WTC11 (cell line): ENCODE measurements around the gene TUBA3C. TPM values are rescaled to one million over a fixed set of nuclear protein-coding genes. Genes with fewer than 3 reads are reported as not detected.

Experiments
- ATAC-seq: fragments of 200-7000 bp; cut with Tn5 transposase; 2 replicates; pipeline ENCODE4 v1.10.0; 2021; ENCODE audit warnings: mild to moderate bottlenecking, moderate library complexity
- CTCF ChIA-PET: fragments of 300-600 bp; sonication (Branson Sonifier 250); formaldehyde crosslinking; loops from one replicate; lab custom pipeline; 2021; ENCODE audit warnings: antibody characterized with exemption; lab: Charles Lee
- POLR2A ChIA-PET: fragments of 350-600 bp; sonication (Branson Sonifier 250); formaldehyde crosslinking; loops from one replicate; lab custom pipeline; 2021; ENCODE audit warnings: antibody characterized with exemption; lab: Charles Lee
- DNase-seq: peaks from one replicate; pipeline ENCODE4 v3.0.0; 2021; ENCODE audit warnings: low spot score
- H3K27ac Mint-ChIP-seq: 2 replicates; pipeline ENCODE4 v1.8.0; 2021; ENCODE audit warnings: mixed read lengths
- H3K27me3 Mint-ChIP-seq: 2 replicates; pipeline ENCODE4 v1.8.0; 2021; ENCODE audit warnings: low read depth, mild to moderate bottlenecking, moderate library complexity, mixed read lengths
- H3K36me3 Mint-ChIP-seq: 2 replicates; pipeline ENCODE4 v1.8.0; 2021; ENCODE audit warnings: mixed read lengths
- H3K4me1 Mint-ChIP-seq: 2 replicates; pipeline ENCODE4 v1.8.0; 2022; ENCODE audit warnings: mixed read lengths
- H3K4me3 Mint-ChIP-seq: 2 replicates; pipeline ENCODE4 v1.8.0; 2021; ENCODE audit warnings: mild to moderate bottlenecking, moderate library complexity, mixed read lengths
- H3K9me3 Mint-ChIP-seq: 2 replicates; pipeline ENCODE4 v1.8.0; 2021; ENCODE audit warnings: mixed read lengths
- ELF4 ChIP-seq: sonication (generic); formaldehyde crosslinking; IDR thresholded peaks from 2 replicates; pipeline ENCODE4 v1.8.1; 2022; ENCODE audit warnings: low read depth, mild to moderate bottlenecking, moderate library complexity, missing genetic modification reagents
- GABPB1 ChIP-seq: sonication (generic); formaldehyde crosslinking; IDR thresholded peaks from 2 replicates; pipeline ENCODE4 v1.8.1; 2023; ENCODE audit warnings: mild to moderate bottlenecking, missing genetic modification reagents
- NFATC4 ChIP-seq: fragments of 250-450 bp; sonication (Bioruptor Pico); IDR thresholded peaks from 2 replicates; pipeline ENCODE4 v1.9.0; 2021; ENCODE audit warnings: mild to moderate bottlenecking
- NFYB ChIP-seq: sonication (generic); formaldehyde crosslinking; conservative IDR thresholded peaks from 2 replicates; pipeline ENCODE4 v1.8.0; 2022; ENCODE audit warnings: low read depth, missing genetic modification reagents
- NR3C1 ChIP-seq: sonication (generic); formaldehyde crosslinking; conservative IDR thresholded peaks from 2 replicates; pipeline ENCODE4 v1.8.1; 2023; ENCODE audit warnings: low read depth, mild to moderate bottlenecking, missing genetic modification reagents
- OVOL2 ChIP-seq: fragments of 250-450 bp; sonication (Bioruptor Pico); IDR thresholded peaks from 2 replicates; pipeline ENCODE4 v1.9.0; 2021; ENCODE audit warnings: mild to moderate bottlenecking, borderline replicate concordance
- RELA ChIP-seq: sonication (generic); formaldehyde crosslinking; IDR thresholded peaks from 2 replicates; pipeline ENCODE4 v1.8.1; 2022; ENCODE audit warnings: missing genetic modification reagents, mild to moderate bottlenecking, borderline replicate concordance
- RORB ChIP-seq: fragments of 250-450 bp; sonication (Bioruptor Pico); IDR thresholded peaks from 2 replicates; pipeline ENCODE4 v1.9.0; 2021; ENCODE audit warnings: mild to moderate bottlenecking
- SMAD3 ChIP-seq: sonication (generic); formaldehyde crosslinking; IDR thresholded peaks from 2 replicates; pipeline ENCODE4 v1.8.0; 2022; ENCODE audit warnings: missing genetic modification reagents, mild to moderate bottlenecking, borderline replicate concordance
- TCF7 ChIP-seq: sonication (generic); formaldehyde crosslinking; IDR thresholded peaks from 2 replicates; pipeline ENCODE4 v1.8.0; 2022; ENCODE audit warnings: mild to moderate bottlenecking, low read depth, missing genetic modification reagents, moderate library complexity
- TEAD1 ChIP-seq: sonication (generic); formaldehyde crosslinking; IDR thresholded peaks from 2 replicates; pipeline ENCODE4 v1.8.0; 2022; ENCODE audit warnings: mild to moderate bottlenecking, missing genetic modification reagents
- ZBTB21 ChIP-seq: sonication (generic); formaldehyde crosslinking; IDR thresholded peaks from 2 replicates; pipeline ENCODE4 v1.8.1; 2023; ENCODE audit warnings: mild to moderate bottlenecking, missing genetic modification reagents, borderline replicate concordance
- ZNF263 ChIP-seq: sonication (generic); formaldehyde crosslinking; IDR thresholded peaks from 2 replicates; pipeline ENCODE4 v1.8.1; 2022; ENCODE audit warnings: low read depth, mild to moderate bottlenecking, moderate library complexity, missing genetic modification reagents
- ZNF396 ChIP-seq: fragments of 250-450 bp; sonication (Bioruptor Pico); IDR thresholded peaks from 2 replicates; pipeline ENCODE4 v1.8.0; 2021; ENCODE audit warnings: mild to moderate bottlenecking, moderate library complexity, borderline replicate concordance
- total RNA-seq: library from RNA; stranded (reverse); gene quantifications from 3 replicates; pipeline ENCODE4 v1.2.3, GENCODE V29; 2021
- TF ChIP-seq, protein P1 (sequence below): sonication (generic); formaldehyde crosslinking; conservative IDR thresholded peaks from 2 replicates; pipeline ENCODE4 v1.8.1; 2022; ENCODE audit warnings: mild to moderate bottlenecking, missing genetic modification reagents
- TF ChIP-seq, protein P2 (sequence below): fragments of 250-450 bp; sonication (Bioruptor Pico); conservative IDR thresholded peaks from 2 replicates; pipeline ENCODE4 v1.9.0; 2021; ENCODE audit warnings: mild to moderate bottlenecking
- TF ChIP-seq, protein P3 (sequence below): sonication (generic); formaldehyde crosslinking; IDR thresholded peaks from 2 replicates; pipeline ENCODE4 v1.8.0; 2023; ENCODE audit warnings: missing genetic modification reagents, mild to moderate bottlenecking, borderline replicate concordance
- TF ChIP-seq, protein P4 (sequence below): fragments of 250-450 bp; sonication (Bioruptor Pico); IDR thresholded peaks from 2 replicates; pipeline ENCODE4 v1.9.0; 2021; ENCODE audit warnings: moderate library complexity, mild to moderate bottlenecking, inconsistent platforms, borderline replicate concordance
- TF ChIP-seq, protein P5 (sequence below): sonication (generic); formaldehyde crosslinking; IDR thresholded peaks from 2 replicates; pipeline ENCODE4 v1.8.1; 2022; ENCODE audit warnings: low read depth, missing genetic modification reagents, borderline replicate concordance
- TF ChIP-seq, protein P6 (sequence below): fragments of 250-450 bp; sonication (Bioruptor Pico); IDR thresholded peaks from 2 replicates; pipeline ENCODE4 v1.9.0; 2021; ENCODE audit warnings: mild to moderate bottlenecking, borderline replicate concordance

TUBA3C gene
- total RNA-seq, 1 experiment from 2014 or later: not detected

DNA sequence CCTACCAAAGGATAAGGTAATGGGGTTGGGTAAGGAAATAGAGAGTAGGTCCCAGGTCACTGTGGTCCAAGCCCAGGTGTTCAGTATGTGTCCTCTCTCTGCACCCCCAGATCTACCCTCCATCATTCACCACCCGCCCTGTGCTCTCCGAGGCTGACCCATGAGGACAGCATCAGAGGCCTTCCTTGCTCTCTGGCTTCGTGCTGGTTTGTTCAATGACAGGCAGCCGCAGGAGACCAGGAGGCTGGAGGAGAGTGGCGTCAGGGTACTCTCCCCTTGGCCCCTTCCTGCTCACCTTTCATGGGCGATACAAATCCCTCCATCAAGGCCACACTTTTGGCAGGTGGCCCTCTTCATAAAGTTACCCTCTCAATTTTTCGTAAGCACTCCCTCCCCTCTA lies 1.7 kb downstream of the TUBA3C start:
- H3K9me3 Mint-ChIP-seq: peaks cover 62% of the 10 kb centered on the region
- H3K36me3 Mint-ChIP-seq: peaks cover 65% of the 10 kb centered on the region
- peaks cover 7% of the 10 kb centered on the region for H3K27me3 Mint-ChIP-seq
- CTCF ChIA-PET: no interaction called here
- TF ChIP-seq, protein P1, sequence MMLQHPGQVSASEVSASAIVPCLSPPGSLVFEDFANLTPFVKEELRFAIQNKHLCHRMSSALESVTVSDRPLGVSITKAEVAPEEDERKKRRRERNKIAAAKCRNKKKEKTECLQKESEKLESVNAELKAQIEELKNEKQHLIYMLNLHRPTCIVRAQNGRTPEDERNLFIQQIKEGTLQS (CRISPR knock-in tag): no peak
- TF ChIP-seq GABPB1 (CRISPR knock-in tag) (no peak), ZNF263 (CRISPR knock-in tag) (no peak), NFYB (CRISPR knock-in tag) (no peak), ZBTB21 (CRISPR knock-in tag) (no peak), OVOL2 (CRISPR knock-in tag) (no peak), TCF7 (CRISPR knock-in tag) (no peak), TEAD1 (CRISPR knock-in tag) (no peak), SMAD3 (CRISPR knock-in tag) (no peak), ELF4 (CRISPR knock-in tag) (no peak), ZNF396 (CRISPR knock-in tag) (no peak), RORB (no peak), NR3C1 (CRISPR knock-in tag) (no peak)
- TF ChIP-seq, protein P2, sequence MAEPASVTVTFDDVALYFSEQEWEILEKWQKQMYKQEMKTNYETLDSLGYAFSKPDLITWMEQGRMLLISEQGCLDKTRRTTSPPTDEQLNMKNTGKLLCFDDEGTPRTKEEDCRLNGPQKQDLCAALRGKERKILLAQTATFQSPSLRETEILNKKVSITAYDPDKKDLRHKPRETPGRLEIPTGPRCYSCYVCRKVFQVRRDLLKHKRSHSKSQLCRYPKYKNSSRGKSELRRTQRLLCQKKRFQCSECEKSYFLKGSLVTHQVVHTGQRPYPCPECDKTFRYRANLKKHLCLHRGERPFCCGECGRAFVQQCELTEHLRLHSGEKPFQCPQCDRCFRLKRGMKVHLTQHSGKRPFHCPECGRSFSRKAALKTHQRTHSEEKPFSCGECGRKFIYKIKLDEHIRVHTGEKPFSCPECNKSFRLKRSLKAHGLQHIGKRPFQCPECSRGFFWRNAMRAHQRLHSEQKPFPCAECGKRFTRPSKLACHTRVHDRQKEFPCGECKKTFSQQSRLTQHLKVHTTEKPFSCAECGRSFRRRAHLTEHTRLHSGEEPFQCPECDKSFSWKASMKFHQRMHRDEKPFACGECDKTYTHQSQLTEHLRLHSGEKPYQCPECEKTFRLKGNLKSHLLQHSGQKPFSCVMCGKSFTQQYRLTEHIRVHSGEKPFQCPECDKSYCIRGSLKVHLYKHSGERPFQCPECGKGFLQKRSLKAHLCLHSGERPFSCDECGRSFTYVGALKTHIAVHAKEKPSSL (CRISPR knock-in tag): no peak
- TF ChIP-seq, protein P3, sequence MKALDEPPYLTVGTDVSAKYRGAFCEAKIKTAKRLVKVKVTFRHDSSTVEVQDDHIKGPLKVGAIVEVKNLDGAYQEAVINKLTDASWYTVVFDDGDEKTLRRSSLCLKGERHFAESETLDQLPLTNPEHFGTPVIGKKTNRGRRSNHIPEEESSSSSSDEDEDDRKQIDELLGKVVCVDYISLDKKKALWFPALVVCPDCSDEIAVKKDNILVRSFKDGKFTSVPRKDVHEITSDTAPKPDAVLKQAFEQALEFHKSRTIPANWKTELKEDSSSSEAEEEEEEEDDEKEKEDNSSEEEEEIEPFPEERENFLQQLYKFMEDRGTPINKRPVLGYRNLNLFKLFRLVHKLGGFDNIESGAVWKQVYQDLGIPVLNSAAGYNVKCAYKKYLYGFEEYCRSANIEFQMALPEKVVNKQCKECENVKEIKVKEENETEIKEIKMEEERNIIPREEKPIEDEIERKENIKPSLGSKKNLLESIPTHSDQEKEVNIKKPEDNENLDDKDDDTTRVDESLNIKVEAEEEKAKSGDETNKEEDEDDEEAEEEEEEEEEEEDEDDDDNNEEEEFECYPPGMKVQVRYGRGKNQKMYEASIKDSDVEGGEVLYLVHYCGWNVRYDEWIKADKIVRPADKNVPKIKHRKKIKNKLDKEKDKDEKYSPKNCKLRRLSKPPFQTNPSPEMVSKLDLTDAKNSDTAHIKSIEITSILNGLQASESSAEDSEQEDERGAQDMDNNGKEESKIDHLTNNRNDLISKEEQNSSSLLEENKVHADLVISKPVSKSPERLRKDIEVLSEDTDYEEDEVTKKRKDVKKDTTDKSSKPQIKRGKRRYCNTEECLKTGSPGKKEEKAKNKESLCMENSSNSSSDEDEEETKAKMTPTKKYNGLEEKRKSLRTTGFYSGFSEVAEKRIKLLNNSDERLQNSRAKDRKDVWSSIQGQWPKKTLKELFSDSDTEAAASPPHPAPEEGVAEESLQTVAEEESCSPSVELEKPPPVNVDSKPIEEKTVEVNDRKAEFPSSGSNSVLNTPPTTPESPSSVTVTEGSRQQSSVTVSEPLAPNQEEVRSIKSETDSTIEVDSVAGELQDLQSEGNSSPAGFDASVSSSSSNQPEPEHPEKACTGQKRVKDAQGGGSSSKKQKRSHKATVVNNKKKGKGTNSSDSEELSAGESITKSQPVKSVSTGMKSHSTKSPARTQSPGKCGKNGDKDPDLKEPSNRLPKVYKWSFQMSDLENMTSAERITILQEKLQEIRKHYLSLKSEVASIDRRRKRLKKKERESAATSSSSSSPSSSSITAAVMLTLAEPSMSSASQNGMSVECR (CRISPR knock-in tag): no peak
- TF ChIP-seq, protein P4, sequence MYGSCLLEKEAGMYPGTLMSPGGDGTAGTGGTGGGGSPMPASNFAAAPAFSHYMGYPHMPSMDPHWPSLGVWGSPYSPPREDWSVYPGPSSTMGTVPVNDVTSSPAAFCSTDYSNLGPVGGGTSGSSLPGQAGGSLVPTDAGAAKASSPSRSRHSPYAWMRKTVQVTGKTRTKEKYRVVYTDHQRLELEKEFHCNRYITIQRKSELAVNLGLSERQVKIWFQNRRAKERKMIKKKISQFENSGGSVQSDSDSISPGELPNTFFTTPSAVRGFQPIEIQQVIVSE (CRISPR knock-in tag): no peak
- TF ChIP-seq, all 79 proteins: peak for 0
- H3K4me1 Mint-ChIP-seq: no peaks in the 10 kb centered on the region
- H3K4me3 Mint-ChIP-seq: no peak overlapping the region
- DNase-seq: no peak
- ATAC-seq: no peak
- POLR2A ChIA-PET: no interaction called here
- no peak overlapping the region for H3K27ac Mint-ChIP-seq

DNA sequence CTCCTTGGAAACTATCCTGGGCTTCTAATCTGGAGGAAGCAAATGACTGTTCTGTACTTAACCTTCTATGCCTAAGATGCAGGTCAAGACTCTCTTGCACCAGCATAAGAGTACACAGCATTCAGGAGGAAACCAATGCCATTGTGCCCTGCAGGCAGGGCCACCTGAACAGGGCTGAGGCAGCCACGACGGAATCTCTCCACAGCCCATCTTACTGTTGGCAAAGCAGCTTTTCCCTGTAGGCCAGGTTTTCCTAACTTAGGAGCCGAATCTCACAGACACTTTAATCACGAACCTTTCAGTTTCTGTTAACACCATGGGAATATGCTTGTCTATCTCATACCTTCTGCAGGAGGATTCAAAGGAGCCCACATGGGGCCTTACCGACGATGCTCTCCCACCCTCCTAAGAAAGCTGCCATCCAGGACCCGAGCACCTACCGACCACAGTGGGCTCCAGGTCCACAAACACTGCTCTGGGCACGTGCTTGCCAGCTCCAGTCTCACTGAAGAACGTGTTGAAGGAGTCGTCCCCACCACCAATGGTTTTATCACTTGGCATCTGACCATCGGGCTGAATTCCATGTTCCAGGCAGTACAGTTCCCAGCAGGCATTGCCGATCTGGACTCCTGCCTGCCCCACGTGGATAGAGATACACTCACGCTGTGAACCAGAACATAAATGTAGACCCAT lies 2.6 kb downstream of the TUBA3C start:
- CTCF ChIA-PET: no interaction called here
- ATAC-seq (no peak), DNase-seq (no peak)
- no peaks in the 10 kb centered on the region for H3K4me1 Mint-ChIP-seq
- H3K9me3 Mint-ChIP-seq: peaks cover 55% of the 10 kb centered on the region
- peaks cover 65% of the 10 kb centered on the region for H3K36me3 Mint-ChIP-seq
- no peak overlapping the region for H3K4me3 Mint-ChIP-seq
- POLR2A ChIA-PET: no interaction called here
- H3K27me3 Mint-ChIP-seq: peaks cover 8% of the 10 kb centered on the region
- no peak overlapping the region for H3K27ac Mint-ChIP-seq
- TF ChIP-seq, protein P5, sequence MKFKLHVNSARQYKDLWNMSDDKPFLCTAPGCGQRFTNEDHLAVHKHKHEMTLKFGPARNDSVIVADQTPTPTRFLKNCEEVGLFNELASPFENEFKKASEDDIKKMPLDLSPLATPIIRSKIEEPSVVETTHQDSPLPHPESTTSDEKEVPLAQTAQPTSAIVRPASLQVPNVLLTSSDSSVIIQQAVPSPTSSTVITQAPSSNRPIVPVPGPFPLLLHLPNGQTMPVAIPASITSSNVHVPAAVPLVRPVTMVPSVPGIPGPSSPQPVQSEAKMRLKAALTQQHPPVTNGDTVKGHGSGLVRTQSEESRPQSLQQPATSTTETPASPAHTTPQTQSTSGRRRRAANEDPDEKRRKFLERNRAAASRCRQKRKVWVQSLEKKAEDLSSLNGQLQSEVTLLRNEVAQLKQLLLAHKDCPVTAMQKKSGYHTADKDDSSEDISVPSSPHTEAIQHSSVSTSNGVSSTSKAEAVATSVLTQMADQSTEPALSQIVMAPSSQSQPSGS (CRISPR knock-in tag): no peak
- TF ChIP-seq RELA (no peak), NFATC4 (CRISPR knock-in tag) (no peak)
- TF ChIP-seq, protein P6, sequence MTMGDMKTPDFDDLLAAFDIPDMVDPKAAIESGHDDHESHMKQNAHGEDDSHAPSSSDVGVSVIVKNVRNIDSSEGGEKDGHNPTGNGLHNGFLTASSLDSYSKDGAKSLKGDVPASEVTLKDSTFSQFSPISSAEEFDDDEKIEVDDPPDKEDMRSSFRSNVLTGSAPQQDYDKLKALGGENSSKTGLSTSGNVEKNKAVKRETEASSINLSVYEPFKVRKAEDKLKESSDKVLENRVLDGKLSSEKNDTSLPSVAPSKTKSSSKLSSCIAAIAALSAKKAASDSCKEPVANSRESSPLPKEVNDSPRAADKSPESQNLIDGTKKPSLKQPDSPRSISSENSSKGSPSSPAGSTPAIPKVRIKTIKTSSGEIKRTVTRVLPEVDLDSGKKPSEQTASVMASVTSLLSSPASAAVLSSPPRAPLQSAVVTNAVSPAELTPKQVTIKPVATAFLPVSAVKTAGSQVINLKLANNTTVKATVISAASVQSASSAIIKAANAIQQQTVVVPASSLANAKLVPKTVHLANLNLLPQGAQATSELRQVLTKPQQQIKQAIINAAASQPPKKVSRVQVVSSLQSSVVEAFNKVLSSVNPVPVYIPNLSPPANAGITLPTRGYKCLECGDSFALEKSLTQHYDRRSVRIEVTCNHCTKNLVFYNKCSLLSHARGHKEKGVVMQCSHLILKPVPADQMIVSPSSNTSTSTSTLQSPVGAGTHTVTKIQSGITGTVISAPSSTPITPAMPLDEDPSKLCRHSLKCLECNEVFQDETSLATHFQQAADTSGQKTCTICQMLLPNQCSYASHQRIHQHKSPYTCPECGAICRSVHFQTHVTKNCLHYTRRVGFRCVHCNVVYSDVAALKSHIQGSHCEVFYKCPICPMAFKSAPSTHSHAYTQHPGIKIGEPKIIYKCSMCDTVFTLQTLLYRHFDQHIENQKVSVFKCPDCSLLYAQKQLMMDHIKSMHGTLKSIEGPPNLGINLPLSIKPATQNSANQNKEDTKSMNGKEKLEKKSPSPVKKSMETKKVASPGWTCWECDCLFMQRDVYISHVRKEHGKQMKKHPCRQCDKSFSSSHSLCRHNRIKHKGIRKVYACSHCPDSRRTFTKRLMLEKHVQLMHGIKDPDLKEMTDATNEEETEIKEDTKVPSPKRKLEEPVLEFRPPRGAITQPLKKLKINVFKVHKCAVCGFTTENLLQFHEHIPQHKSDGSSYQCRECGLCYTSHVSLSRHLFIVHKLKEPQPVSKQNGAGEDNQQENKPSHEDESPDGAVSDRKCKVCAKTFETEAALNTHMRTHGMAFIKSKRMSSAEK (CRISPR knock-in tag): no peak
